Measurements from ENCODE around the gene CASK.

The CASK gene

DNA sequence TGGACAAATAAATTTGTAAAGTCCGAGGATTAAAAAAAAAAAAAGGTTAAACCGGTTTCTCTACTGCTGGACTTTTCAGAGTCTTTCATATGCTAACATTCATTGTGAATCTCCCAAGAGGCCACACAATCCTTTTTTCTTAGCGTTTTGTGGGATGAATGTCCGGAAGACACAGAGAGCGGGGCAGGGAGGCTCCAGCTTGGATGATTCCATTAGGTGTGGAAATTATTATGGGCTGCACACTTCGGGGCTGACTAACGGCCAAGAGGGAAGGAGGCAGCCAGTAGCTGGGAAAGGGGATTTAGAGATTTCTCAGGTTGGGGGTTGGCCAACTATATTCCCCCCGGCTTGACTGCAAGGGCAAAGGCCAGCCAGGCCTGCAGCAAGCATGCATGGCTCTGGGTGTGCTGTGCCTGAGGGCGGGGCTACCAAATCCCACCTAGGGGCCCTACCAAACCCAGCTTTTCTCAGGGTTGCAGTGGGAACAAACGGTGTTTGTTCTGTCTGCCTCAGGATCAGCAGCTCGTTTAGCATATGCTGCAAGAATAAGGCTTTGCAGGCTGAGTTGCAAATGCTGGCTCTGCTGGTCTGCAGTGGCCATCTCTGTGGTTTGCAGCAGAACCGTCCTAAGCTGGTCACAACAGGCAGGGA lies 447.6 kb downstream of the CASK start:
- Histone ChIP-seq H3K9me3 (ENCODE audit: low read length) (no peaks in the 10 kb centered on the region), H3K36me3 (ENCODE audit: insufficient read depth, low read length) (no peaks in the 10 kb centered on the region), H3K4me3 (ENCODE audit: low read depth, low read length, poor library complexity, severe bottlenecking) (no peak overlapping the region), H3K27ac (ENCODE audit: low read depth, low read length, poor library complexity, severe bottlenecking) (no peak overlapping the region), H2AFZ (ENCODE audit: low read length) (no peak overlapping the region), H3K9me2 (ENCODE audit: low read depth, low read length) (no peaks in the 10 kb centered on the region), H3F3A (ENCODE audit: insufficient read depth, low read length) (no peaks in the 10 kb centered on the region), H3K9ac (ENCODE audit: low read length) (no peak overlapping the region), H3K27me3 (ENCODE audit: insufficient read depth, low read length) (no peaks in the 10 kb centered on the region), H3K79me2 (ENCODE audit: insufficient read depth, low read length) (no peaks in the 10 kb centered on the region), H3K4me1 (ENCODE audit: insufficient read depth, low read length, severe bottlenecking) (no peaks in the 10 kb centered on the region), H4K20me1 (ENCODE audit: insufficient read depth, low read length) (no peaks in the 10 kb centered on the region), H3K4me2 (ENCODE audit: low read length) (no peak overlapping the region)
- no peak for TF ChIP-seq EZH2 (IDR thresholded peaks at IDR 0.05; ENCODE audit: borderline replicate concordance, low read length)
- TF ChIP-seq, protein P1, sequence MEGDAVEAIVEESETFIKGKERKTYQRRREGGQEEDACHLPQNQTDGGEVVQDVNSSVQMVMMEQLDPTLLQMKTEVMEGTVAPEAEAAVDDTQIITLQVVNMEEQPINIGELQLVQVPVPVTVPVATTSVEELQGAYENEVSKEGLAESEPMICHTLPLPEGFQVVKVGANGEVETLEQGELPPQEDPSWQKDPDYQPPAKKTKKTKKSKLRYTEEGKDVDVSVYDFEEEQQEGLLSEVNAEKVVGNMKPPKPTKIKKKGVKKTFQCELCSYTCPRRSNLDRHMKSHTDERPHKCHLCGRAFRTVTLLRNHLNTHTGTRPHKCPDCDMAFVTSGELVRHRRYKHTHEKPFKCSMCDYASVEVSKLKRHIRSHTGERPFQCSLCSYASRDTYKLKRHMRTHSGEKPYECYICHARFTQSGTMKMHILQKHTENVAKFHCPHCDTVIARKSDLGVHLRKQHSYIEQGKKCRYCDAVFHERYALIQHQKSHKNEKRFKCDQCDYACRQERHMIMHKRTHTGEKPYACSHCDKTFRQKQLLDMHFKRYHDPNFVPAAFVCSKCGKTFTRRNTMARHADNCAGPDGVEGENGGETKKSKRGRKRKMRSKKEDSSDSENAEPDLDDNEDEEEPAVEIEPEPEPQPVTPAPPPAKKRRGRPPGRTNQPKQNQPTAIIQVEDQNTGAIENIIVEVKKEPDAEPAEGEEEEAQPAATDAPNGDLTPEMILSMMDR (IDR thresholded peaks at IDR 0.05; ENCODE audit: low read length) = no peak

DNA sequence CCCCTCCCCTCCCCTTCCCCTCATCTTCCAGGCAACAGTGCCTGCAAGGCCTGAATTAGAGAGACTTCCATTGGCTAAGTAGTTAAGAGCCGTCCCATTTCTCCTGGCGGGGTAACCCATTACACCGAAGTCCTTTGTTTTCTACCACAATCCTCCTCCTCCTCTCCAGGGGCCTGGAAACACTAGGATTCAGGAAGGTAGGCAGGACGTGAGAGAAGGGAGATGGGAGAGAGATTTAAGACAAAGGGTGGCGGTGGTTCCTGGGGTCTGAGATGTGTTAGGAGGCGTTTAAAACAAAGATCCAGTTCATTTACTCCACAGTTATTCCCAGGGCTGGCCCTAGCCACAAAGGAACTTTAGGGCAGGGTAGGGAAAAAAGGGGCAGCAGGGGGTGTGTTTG lies 448.2 kb downstream of the CASK start:
- no peak overlapping the region for H3K9ac ChIP-seq (ENCODE audit: low read length)
- H3K79me2 ChIP-seq (ENCODE audit: insufficient read depth, low read length) = no peaks in the 10 kb centered on the region
- H3K9me3 ChIP-seq (ENCODE audit: low read length) = no peaks in the 10 kb centered on the region
- no peaks in the 10 kb centered on the region for H3K36me3 ChIP-seq (ENCODE audit: insufficient read depth, low read length)
- H3K27ac ChIP-seq (ENCODE audit: low read depth, low read length, poor library complexity, severe bottlenecking) = no peak overlapping the region
- H3F3A ChIP-seq (ENCODE audit: insufficient read depth, low read length) = no peaks in the 10 kb centered on the region
- no peaks in the 10 kb centered on the region for H4K20me1 ChIP-seq (ENCODE audit: insufficient read depth, low read length)
- no peaks in the 10 kb centered on the region for H3K4me1 ChIP-seq (ENCODE audit: insufficient read depth, low read length, severe bottlenecking)
- no peak overlapping the region for H3K4me2 ChIP-seq (ENCODE audit: low read length)
- no peaks in the 10 kb centered on the region for H3K9me2 ChIP-seq (ENCODE audit: low read depth, low read length)
- no peak overlapping the region for H2AFZ ChIP-seq (ENCODE audit: low read length)
- no peaks in the 10 kb centered on the region for H3K27me3 ChIP-seq (ENCODE audit: insufficient read depth, low read length)
- no peak overlapping the region for H3K4me3 ChIP-seq (ENCODE audit: low read depth, low read length, poor library complexity, severe bottlenecking)
- TF ChIP-seq, protein P1 (IDR thresholded peaks at IDR 0.05; ENCODE audit: low read length) = no peak
- TF ChIP-seq EZH2 (IDR thresholded peaks at IDR 0.05; ENCODE audit: borderline replicate concordance, low read length) = no peak

DNA sequence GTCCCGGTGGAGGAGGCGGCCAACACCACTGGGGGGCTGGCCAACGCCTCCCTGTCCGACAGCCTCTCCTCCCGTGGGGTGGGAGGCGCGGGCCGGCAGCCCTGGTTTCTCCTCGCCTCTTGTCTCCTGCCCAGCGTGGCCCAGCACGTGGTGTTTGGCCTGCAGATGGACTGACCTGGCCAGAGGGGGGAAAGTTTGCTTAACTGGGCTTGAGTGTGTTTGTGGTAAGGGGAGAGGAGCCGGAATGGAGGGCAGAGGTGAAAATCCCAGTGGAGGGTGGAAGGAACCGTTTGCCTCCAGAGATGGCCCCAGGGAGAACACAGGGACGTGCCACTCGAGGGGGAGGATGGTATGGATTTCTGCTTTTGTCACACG lies 448.6 kb downstream of the CASK start:
- Histone ChIP-seq H3K36me3 (ENCODE audit: insufficient read depth, low read length) (no peaks in the 10 kb centered on the region), H3K4me3 (ENCODE audit: low read depth, low read length, poor library complexity, severe bottlenecking) (no peak overlapping the region), H2AFZ (ENCODE audit: low read length) (no peak overlapping the region), H3K9me2 (ENCODE audit: low read depth, low read length) (no peaks in the 10 kb centered on the region), H3F3A (ENCODE audit: insufficient read depth, low read length) (no peaks in the 10 kb centered on the region), H3K9me3 (ENCODE audit: low read length) (no peaks in the 10 kb centered on the region), H4K20me1 (ENCODE audit: insufficient read depth, low read length) (no peaks in the 10 kb centered on the region), H3K9ac (ENCODE audit: low read length) (no peak overlapping the region), H3K4me2 (ENCODE audit: low read length) (no peak overlapping the region), H3K79me2 (ENCODE audit: insufficient read depth, low read length) (no peaks in the 10 kb centered on the region), H3K27ac (ENCODE audit: low read depth, low read length, poor library complexity, severe bottlenecking) (no peak overlapping the region), H3K27me3 (ENCODE audit: insufficient read depth, low read length) (no peaks in the 10 kb centered on the region), H3K4me1 (ENCODE audit: insufficient read depth, low read length, severe bottlenecking) (no peaks in the 10 kb centered on the region)
- no peak for TF ChIP-seq EZH2 (IDR thresholded peaks at IDR 0.05; ENCODE audit: borderline replicate concordance, low read length)
- TF ChIP-seq, protein P1 (IDR thresholded peaks at IDR 0.05; ENCODE audit: low read length) = no peak

Measured in OCI-LY1 (cell line).